ENCODE results near the gene XIRP2.

Gene XIRP2

GRCh38 chr2:167191588-167191987 lies 303.3 kb downstream of the XIRP2 start:
- FAIRE-seq (no peak), DNase-seq (ENCODE audit: insufficient read length, low spot score) (no peak)
- TF ChIP-seq PAX5 (IDR thresholded peaks at IDR 0.05; ENCODE audit: insufficient read depth, low read length, severe bottlenecking) (no peak), SPI1 (IDR thresholded peaks at IDR 0.05; ENCODE audit: low read depth, low read length) (no peak), POLR2A (IDR thresholded peaks at IDR 0.05; ENCODE audit: low read depth, low read length) (no peak), POU2F2 (IDR thresholded peaks at IDR 0.05; ENCODE audit: low read depth, low read length) (no peak), POLR2AphosphoS5 (IDR thresholded peaks at IDR 0.05; ENCODE audit: low read depth, low read length) (no peak), TAF1 (IDR thresholded peaks at IDR 0.05; ENCODE audit: low read depth, low read length) (no peak)

- no peak for TF ChIP-seq POLR2A (IDR thresholded peaks at IDR 0.05; ENCODE audit: low read depth, low read length)
- no peak for TF ChIP-seq SPI1 (IDR thresholded peaks at IDR 0.05; ENCODE audit: low read depth, low read length)
- no peak for TF ChIP-seq TAF1 (IDR thresholded peaks at IDR 0.05; ENCODE audit: low read depth, low read length)
- TF ChIP-seq POLR2AphosphoS5 (IDR thresholded peaks at IDR 0.05; ENCODE audit: low read depth, low read length): no peak
- no peak for TF ChIP-seq PAX5 (IDR thresholded peaks at IDR 0.05; ENCODE audit: insufficient read depth, low read length, severe bottlenecking)
- TF ChIP-seq POU2F2 (IDR thresholded peaks at IDR 0.05; ENCODE audit: low read depth, low read length): no peak
- FAIRE-seq: no peak
- no peak for DNase-seq (ENCODE audit: insufficient read length, low spot score)
Observed at GRCh38 chr2:167192833-167193232, 304.6 kb downstream of the XIRP2 start.

- FAIRE-seq: no peak
- DNase-seq (ENCODE audit: insufficient read length, low spot score): no peak
Observed at GRCh38 chr2:167196461-167197252, 308.4 kb downstream of the XIRP2 start.

GRCh38 chr2:167198009-167198408 lies 309.7 kb downstream of the XIRP2 start:
- DNase-seq (ENCODE audit: insufficient read length, low spot score) (no peak), FAIRE-seq (no peak)
- no peak for TF ChIP-seq POLR2A (IDR thresholded peaks at IDR 0.05; ENCODE audit: low read depth, low read length)
- TF ChIP-seq TAF1 (IDR thresholded peaks at IDR 0.05; ENCODE audit: low read depth, low read length): no peak
- TF ChIP-seq SPI1 (IDR thresholded peaks at IDR 0.05; ENCODE audit: low read depth, low read length): no peak
- TF ChIP-seq POU2F2 (IDR thresholded peaks at IDR 0.05; ENCODE audit: low read depth, low read length): no peak

More at GRCh38 chr2:167196461-167197252, 308.4 kb downstream of the XIRP2 start:
- TF ChIP-seq PAX5 (IDR thresholded peaks at IDR 0.05; ENCODE audit: insufficient read depth, low read length, severe bottlenecking): no peak
- TF ChIP-seq POLR2A (IDR thresholded peaks at IDR 0.05; ENCODE audit: low read depth, low read length): no peak
- no peak for TF ChIP-seq TAF1 (IDR thresholded peaks at IDR 0.05; ENCODE audit: low read depth, low read length)
- no peak for TF ChIP-seq SPI1 (IDR thresholded peaks at IDR 0.05; ENCODE audit: low read depth, low read length)
- no peak for TF ChIP-seq POLR2AphosphoS5 (IDR thresholded peaks at IDR 0.05; ENCODE audit: low read depth, low read length)
- no peak for TF ChIP-seq POU2F2 (IDR thresholded peaks at IDR 0.05; ENCODE audit: low read depth, low read length)

GRCh38 chr2:167198576-167198975 lies 310.3 kb downstream of the XIRP2 start:
- no peak for FAIRE-seq
- DNase-seq (ENCODE audit: insufficient read length, low spot score): no peak
- TF ChIP-seq POLR2AphosphoS5 (IDR thresholded peaks at IDR 0.05; ENCODE audit: low read depth, low read length): no peak
- no peak for TF ChIP-seq POLR2A (IDR thresholded peaks at IDR 0.05; ENCODE audit: low read depth, low read length)
- TF ChIP-seq TAF1 (IDR thresholded peaks at IDR 0.05; ENCODE audit: low read depth, low read length): no peak
- no peak for TF ChIP-seq SPI1 (IDR thresholded peaks at IDR 0.05; ENCODE audit: low read depth, low read length)
- TF ChIP-seq POU2F2 (IDR thresholded peaks at IDR 0.05; ENCODE audit: low read depth, low read length): no peak
- TF ChIP-seq PAX5 (IDR thresholded peaks at IDR 0.05; ENCODE audit: insufficient read depth, low read length, severe bottlenecking): no peak

GRCh38 chr2:167200019-167200418 lies 311.7 kb downstream of the XIRP2 start:
- no peak for DNase-seq (ENCODE audit: insufficient read length, low spot score)
- TF ChIP-seq POLR2A (IDR thresholded peaks at IDR 0.05; ENCODE audit: low read depth, low read length) (no peak), PAX5 (IDR thresholded peaks at IDR 0.05; ENCODE audit: insufficient read depth, low read length, severe bottlenecking) (no peak), SPI1 (IDR thresholded peaks at IDR 0.05; ENCODE audit: low read depth, low read length) (no peak), POU2F2 (IDR thresholded peaks at IDR 0.05; ENCODE audit: low read depth, low read length) (no peak), TAF1 (IDR thresholded peaks at IDR 0.05; ENCODE audit: low read depth, low read length) (no peak), POLR2AphosphoS5 (IDR thresholded peaks at IDR 0.05; ENCODE audit: low read depth, low read length) (no peak)
- FAIRE-seq: no peak

- DNase-seq (ENCODE audit: insufficient read length, low spot score) (no peak), FAIRE-seq (no peak)
- no peak for TF ChIP-seq SPI1 (IDR thresholded peaks at IDR 0.05; ENCODE audit: low read depth, low read length)
Observed at GRCh38 chr2:167209784-167210183, 321.5 kb downstream of the XIRP2 start.

GRCh38 chr2:167212014-167212648 lies 323.9 kb downstream of the XIRP2 start:
- FAIRE-seq (peak; percentile 54), DNase-seq (ENCODE audit: insufficient read length, low spot score) (peak; percentile 11)

GRCh38 chr2:167215595-167215994 lies 327.3 kb downstream of the XIRP2 start:
- no peak for FAIRE-seq
- DNase-seq (ENCODE audit: insufficient read length, low spot score): no peak

More at GRCh38 chr2:167212014-167212648, 323.9 kb downstream of the XIRP2 start:
- no peak for TF ChIP-seq POLR2A (IDR thresholded peaks at IDR 0.05; ENCODE audit: low read depth, low read length)
- TF ChIP-seq PAX5 (IDR thresholded peaks at IDR 0.05; ENCODE audit: insufficient read depth, low read length, severe bottlenecking): no peak
- no peak for TF ChIP-seq POLR2AphosphoS5 (IDR thresholded peaks at IDR 0.05; ENCODE audit: low read depth, low read length)
- TF ChIP-seq SPI1 (IDR thresholded peaks at IDR 0.05; ENCODE audit: low read depth, low read length): no peak
- no peak for TF ChIP-seq POU2F2 (IDR thresholded peaks at IDR 0.05; ENCODE audit: low read depth, low read length)
- no peak for TF ChIP-seq TAF1 (IDR thresholded peaks at IDR 0.05; ENCODE audit: low read depth, low read length)

More at GRCh38 chr2:167215595-167215994, 327.3 kb downstream of the XIRP2 start:
- no peak for TF ChIP-seq TAF1 (IDR thresholded peaks at IDR 0.05; ENCODE audit: low read depth, low read length)
- TF ChIP-seq POLR2A (IDR thresholded peaks at IDR 0.05; ENCODE audit: low read depth, low read length): no peak
- TF ChIP-seq PAX5 (IDR thresholded peaks at IDR 0.05; ENCODE audit: insufficient read depth, low read length, severe bottlenecking): no peak
- no peak for TF ChIP-seq POLR2AphosphoS5 (IDR thresholded peaks at IDR 0.05; ENCODE audit: low read depth, low read length)
- no peak for TF ChIP-seq POU2F2 (IDR thresholded peaks at IDR 0.05; ENCODE audit: low read depth, low read length)
- TF ChIP-seq SPI1 (IDR thresholded peaks at IDR 0.05; ENCODE audit: low read depth, low read length): no peak

Data from GM12891 (cell line).